Fibroblast of pulmonary artery (primary cell): ENCODE measurements around the gene MIOS.
"Not testable (repeated sequence)": the region's sequence is repeated elsewhere in the genome, so short reads cannot be mapped to it uniquely, and the experiment has no call there.

Experiments
- DNase-seq: peaks from one replicate; pipeline ENCODE4 v3.0.0-alpha.2; 2010; ENCODE audit warnings: low read depth
- H3K4me3 ChIP-seq: replicated peaks from 2 replicates; pipeline ENCODE4 v1.5.1; 2011; ENCODE audit warnings: low read depth, mild to moderate bottlenecking, control low read depth, low read length, moderate library complexity
- CTCF ChIP-seq: IDR thresholded peaks from 2 replicates; pipeline ENCODE4 v1.5.1; 2011; ENCODE audit warnings: mild to moderate bottlenecking, control low read depth, low read length, inconsistent platforms; ENCODE audit errors: missing control alignments

Gene MIOS

GRCh38 chr7:7652798-7653540 lies 86.3 kb downstream of the MIOS start:
- no peak overlapping the region for H3K4me3 ChIP-seq
- DNase-seq = no peak
- TF ChIP-seq CTCF = no peak

- peak; percentile 16 for DNase-seq
- H3K4me3 ChIP-seq = no peak overlapping the region
- peak; percentile 56 for TF ChIP-seq CTCF
Observed at GRCh38 chr7:7653593-7654187, 87.0 kb downstream of the MIOS start.

GRCh38 chr7:7654964-7655715 lies 88.5 kb downstream of the MIOS start:
- no peak overlapping the region for H3K4me3 ChIP-seq
- DNase-seq = no peak
- no peak for TF ChIP-seq CTCF

- not testable (repeated sequence) for H3K4me3 ChIP-seq, DNase-seq
Observed at GRCh38 chr7:7656459-7656858, 89.8 kb downstream of the MIOS start.
